ENCODE measurements around the gene GSE1.

DNA sequence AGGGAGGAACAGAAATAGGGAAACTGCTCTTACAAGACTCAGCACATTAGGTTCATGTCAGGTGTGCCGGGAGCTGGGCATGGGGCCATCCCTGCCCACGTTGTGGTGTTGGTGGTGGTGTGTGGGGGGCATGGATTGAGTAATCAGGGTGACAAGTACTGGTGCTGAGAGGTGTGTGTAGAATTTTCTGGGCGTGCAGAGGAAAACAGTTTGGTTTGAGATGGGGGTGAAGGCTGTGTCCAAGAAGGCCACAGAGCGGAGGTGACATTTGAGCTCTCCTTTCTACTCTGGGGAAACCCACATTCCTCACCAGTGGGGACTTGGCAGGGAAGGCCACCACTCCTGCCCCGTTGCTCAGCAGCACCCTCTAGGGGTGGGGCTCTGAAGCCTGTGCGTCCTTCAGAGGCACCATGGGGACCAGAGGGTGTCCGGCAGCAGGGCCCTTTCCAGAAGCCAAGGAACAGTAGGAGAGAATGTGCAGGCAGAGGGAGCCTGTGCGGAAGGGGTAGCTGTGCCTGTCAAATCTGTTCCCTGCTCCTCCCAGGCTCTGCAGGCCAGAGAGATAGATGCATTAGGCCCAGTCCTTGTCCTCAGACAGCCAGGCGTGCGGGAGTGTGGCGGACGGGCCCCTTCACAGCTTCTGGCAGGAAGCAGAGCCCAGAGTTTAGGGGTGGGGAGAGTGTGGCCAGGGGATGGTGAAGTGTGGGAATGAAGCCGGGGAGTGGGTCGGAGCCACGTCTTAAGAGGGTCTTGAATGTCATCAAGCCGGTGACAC lies 48.7 kb upstream of the GSE1 start:
- no peak for TF ChIP-seq MYC (IDR thresholded peaks at IDR 0.05; ENCODE audit: low read depth, low read length)
- TF ChIP-seq CTCF (IDR thresholded peaks at IDR 0.05; ENCODE audit: low read depth, low read length), result peak; percentile 71
- TF ChIP-seq POLR2A (IDR thresholded peaks at IDR 0.05; ENCODE audit: extremely low read depth, insufficient read length), result no peak

Data from NB4 (cell line).